WTC11 (cell line): Measurements from ENCODE around the gene WDPCP.

Experiments used
- CBFB ChIP-seq: sonication (generic); formaldehyde crosslinking; IDR thresholded peaks from 2 replicates; pipeline ENCODE4 v1.8.1; 2022; ENCODE audit warnings: mild to moderate bottlenecking, low read depth, missing genetic modification reagents
- CREB1 ChIP-seq: sonication (generic); formaldehyde crosslinking; IDR thresholded peaks from 2 replicates; pipeline ENCODE4 v1.8.0; 2023; ENCODE audit warnings: mild to moderate bottlenecking, missing genetic modification reagents
- CREM ChIP-seq: sonication (generic); formaldehyde crosslinking; IDR thresholded peaks from 2 replicates; pipeline ENCODE4 v1.8.1; 2022; ENCODE audit warnings: mild to moderate bottlenecking, missing genetic modification reagents, moderate library complexity
- CTCF ChIP-seq: fragments of 200-600 bp; IDR thresholded peaks from 2 replicates; pipeline ENCODE4 v1.8.0; 2022; ENCODE audit warnings: antibody characterized with exemption
- E2F5 ChIP-seq: sonication (generic); formaldehyde crosslinking; IDR thresholded peaks from 2 replicates; pipeline ENCODE4 v1.8.1; 2022; ENCODE audit warnings: mild to moderate bottlenecking, moderate library complexity, missing genetic modification reagents
- ELF4 ChIP-seq: sonication (generic); formaldehyde crosslinking; IDR thresholded peaks from 2 replicates; pipeline ENCODE4 v1.8.1; 2022; ENCODE audit warnings: low read depth, mild to moderate bottlenecking, moderate library complexity, missing genetic modification reagents
- HMGA2 ChIP-seq: fragments of 250-450 bp; sonication (Bioruptor Pico); IDR thresholded peaks from 2 replicates; pipeline ENCODE4 v1.4.0; 2021; ENCODE audit warnings: mild to moderate bottlenecking, moderate library complexity
- IRF2 ChIP-seq: sonication (generic); formaldehyde crosslinking; IDR thresholded peaks from 2 replicates; pipeline ENCODE4 v1.8.0; 2022; ENCODE audit warnings: low read depth, missing genetic modification reagents, borderline replicate concordance
- MAX ChIP-seq: sonication (generic); formaldehyde crosslinking; IDR thresholded peaks from 2 replicates; pipeline ENCODE4 v1.8.0; 2022; ENCODE audit warnings: mild to moderate bottlenecking, missing genetic modification reagents
- MLX ChIP-seq: sonication (generic); formaldehyde crosslinking; IDR thresholded peaks from 2 replicates; pipeline ENCODE4 v1.8.1; 2023; ENCODE audit warnings: mild to moderate bottlenecking, missing genetic modification reagents, moderate library complexity
- NR2C2 ChIP-seq: sonication (generic); formaldehyde crosslinking; IDR thresholded peaks from 2 replicates; pipeline ENCODE4 v1.8.0; 2022; ENCODE audit warnings: mild to moderate bottlenecking, missing genetic modification reagents
- SP1 ChIP-seq: sonication (generic); formaldehyde crosslinking; conservative IDR thresholded peaks from 2 replicates; pipeline ENCODE4 v1.8.1; 2022; ENCODE audit warnings: missing genetic modification reagents
- TEAD4 ChIP-seq: sonication (generic); formaldehyde crosslinking; IDR thresholded peaks from 2 replicates; pipeline ENCODE4 v1.8.0; 2022; ENCODE audit warnings: mild to moderate bottlenecking, missing genetic modification reagents

- TF ChIP-seq MAX (no peak), CTCF (no peak), IRF2 (no peak), TEAD4 (CRISPR knock-in tag) (no peak), CREM (CRISPR knock-in tag) (no peak), SP1 (CRISPR knock-in tag) (no peak), HMGA2 (CRISPR knock-in tag) (no peak), E2F5 (CRISPR knock-in tag) (no peak), MLX (CRISPR knock-in tag) (no peak), CREB1 (no peak), CBFB (CRISPR knock-in tag) (no peak), ELF4 (CRISPR knock-in tag) (no peak), NR2C2 (CRISPR knock-in tag) (no peak)
Observed at GRCh38 chr2:63369146-63369545, 219.1 kb downstream of the WDPCP start.
